GM21717 (cell line): ENCODE measurements around the gene AKR1A1.

ENCODE experiments used
- ATAC-seq: cut with Tn5 transposase; IDR thresholded peaks from one replicate; pipeline ENCODE4 v1.9.1; 2021; ENCODE audit warnings: mild to moderate bottlenecking, moderate library complexity; ENCODE audit not compliant: unreplicated experiment

The AKR1A1 gene

GRCh38 chr1:45612941-45613579 is 62.4 kb downstream of the AKR1A1 start:
- no peak for ATAC-seq

- ATAC-seq: no peak
Measured at GRCh38 chr1:45615885-45616284, 65.3 kb downstream of the AKR1A1 start.

DNA sequence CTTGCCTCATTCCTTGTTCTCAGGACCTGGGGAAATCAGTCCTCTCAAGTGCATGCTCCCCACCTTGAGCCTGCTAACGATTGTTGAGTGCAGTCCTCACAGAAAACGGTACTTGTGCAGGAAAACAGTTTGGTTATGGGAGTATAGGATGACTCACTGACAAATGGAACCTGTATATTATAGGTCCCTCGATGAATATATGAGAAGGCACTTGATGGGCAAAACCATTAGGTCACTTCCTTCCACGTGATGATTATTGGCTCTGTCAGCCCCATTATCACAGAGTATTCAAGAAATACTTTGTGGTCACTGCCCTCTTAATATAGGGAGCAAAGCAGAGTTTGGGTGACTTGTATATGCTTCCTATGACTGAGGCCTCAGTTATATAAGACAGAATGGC is 67.0 kb downstream of the AKR1A1 start:
- no peak for ATAC-seq

DNA sequence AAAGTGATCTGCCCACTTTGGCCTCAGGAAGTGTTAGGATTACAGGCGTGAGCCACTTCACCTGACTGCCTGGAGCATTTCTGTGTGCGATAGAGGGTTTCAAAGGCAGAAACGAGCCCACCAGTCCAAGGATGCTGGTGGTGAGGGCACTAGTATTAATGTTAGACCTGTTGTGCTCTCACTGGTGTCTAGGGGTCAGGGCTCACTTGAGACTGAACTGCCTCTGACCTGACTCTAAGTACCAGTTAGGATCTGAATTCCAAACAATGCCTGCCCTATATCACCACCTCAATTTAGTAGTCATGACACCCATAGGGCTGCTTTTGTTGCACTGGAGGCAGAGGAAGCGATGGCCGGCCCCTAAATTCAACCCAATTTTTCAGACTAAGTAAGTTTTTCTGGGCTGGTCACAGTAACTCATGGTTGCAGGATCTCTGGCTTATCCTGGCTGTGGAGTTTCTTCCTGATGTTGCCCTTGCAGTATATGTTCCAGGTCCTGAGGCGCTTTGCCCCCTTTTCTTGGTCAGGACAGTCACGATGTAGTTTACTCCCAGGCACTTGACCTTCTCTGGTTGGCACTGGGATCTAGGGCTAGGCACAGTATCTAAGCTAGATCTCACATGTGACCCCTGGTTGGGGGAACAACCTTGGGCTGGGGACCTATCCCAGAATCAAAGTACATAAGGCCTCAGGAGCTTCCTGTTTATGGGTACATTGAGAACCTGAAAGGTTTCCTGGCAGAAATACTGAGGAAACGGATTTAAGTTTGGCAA is 68.7 kb downstream of the AKR1A1 start:
- ATAC-seq: no peak
